Stimulated activated effector memory CD8-positive, alpha-beta T cell treated with anti-CD3 and anti-CD28 coated beads, Interleukin-12 subunit alpha, Interleukin-12 subunit beta, amount 100 ng/mL, for 72 hours (primary cell): ENCODE measurements around the gene ZCCHC4.
A peak's percentile ranks its signal among the peaks of the same experiment; 100 is the strongest.

ENCODE experiments used
- ATAC-seq: fragments of 150-1000 bp; cut with Tn5 transposase; 2 replicates; pipeline ENCODE4 v1.10.0; 2021
- DNase-seq, 2 donors: peaks; one replicate each; pipeline ENCODE4 v3.0.0; 2021 to 2022; ENCODE audit warnings: low spot score in 2 of 2
- H3K27ac Mint-ChIP-seq: one replicate; pipeline ENCODE4 v1.8.0; 2022; ENCODE audit warnings: mild to moderate bottlenecking, mixed read lengths
- H3K36me3 Mint-ChIP-seq: one replicate; pipeline ENCODE4 v1.8.0; 2022; ENCODE audit warnings: mild to moderate bottlenecking, mixed read lengths
- H3K4me1 Mint-ChIP-seq: one replicate; pipeline ENCODE4 v1.8.0; 2022; ENCODE audit warnings: mixed read lengths
- H3K4me3 Mint-ChIP-seq: one replicate; pipeline ENCODE4 v1.8.0; 2022; ENCODE audit warnings: mild to moderate bottlenecking, mixed read lengths
- H3K9me3 Mint-ChIP-seq: one replicate; pipeline ENCODE4 v1.8.0; 2022; ENCODE audit warnings: mixed read lengths

Gene ZCCHC4

GRCh38 chr4:25312496-25313200 is at the start of gene ZCCHC4:
ZCCHC4 (plus strand) TSS chr4:25312774; CDS start chr4:25312810, 36 bp downstream.
- peak; percentile 97 for ATAC-seq
- Mint-ChIP-seq H3K4me3 (peak within 1 kb of the TSS; percentile 99), H3K27ac (peak within 1 kb of the TSS; percentile 98), H3K9me3 (no peaks in the 10 kb centered on the region), H3K4me1 (peaks cover 19% of the 10 kb centered on the region), H3K36me3 (peaks cover 37% of the 10 kb centered on the region)
- peak; percentile 94 to 95 for DNase-seq

DNA sequence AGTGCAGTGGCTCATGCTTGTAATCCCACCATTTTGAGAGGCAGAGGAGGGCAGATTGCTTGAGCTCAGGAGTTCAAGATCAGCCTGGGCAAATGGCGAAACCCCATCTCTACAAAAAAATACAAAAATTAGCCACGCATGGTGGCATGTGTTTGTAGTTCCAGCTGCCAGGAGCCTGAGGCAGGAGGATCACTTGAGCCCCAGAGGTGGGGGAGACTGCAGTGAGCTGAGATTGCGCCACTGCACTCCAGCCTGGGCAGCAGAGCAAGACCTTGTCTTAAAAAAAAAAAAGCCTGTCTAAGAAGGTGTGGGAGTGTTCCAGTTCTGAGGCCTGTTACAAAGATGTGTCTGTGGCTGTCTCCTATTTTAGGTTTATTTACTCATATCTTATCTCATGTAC is 40.7 kb upstream of the ZCCHC4 start:
- H3K36me3 Mint-ChIP-seq = peaks cover 59% of the 10 kb centered on the region
- H3K4me1 Mint-ChIP-seq = no peaks in the 10 kb centered on the region
- no peak overlapping the region for H3K4me3 Mint-ChIP-seq
- no peak overlapping the region for H3K27ac Mint-ChIP-seq
- no peak for ATAC-seq
- H3K9me3 Mint-ChIP-seq = no peaks in the 10 kb centered on the region
- DNase-seq = no peak

GRCh38 chr4:25280210-25280609 is 32.4 kb upstream of the ZCCHC4 start:
- Mint-ChIP-seq H3K9me3 (no peaks in the 10 kb centered on the region), H3K27ac (no peak overlapping the region), H3K4me3 (no peak overlapping the region), H3K4me1 (no peaks in the 10 kb centered on the region), H3K36me3 (peaks cover 35% of the 10 kb centered on the region)
- ATAC-seq (peak; percentile 44), DNase-seq (no peak)

GRCh38 chr4:25283948-25284347 is 28.6 kb upstream of the ZCCHC4 start:
- Mint-ChIP-seq H3K4me3 (no peak overlapping the region), H3K27ac (no peak overlapping the region), H3K36me3 (peaks cover 14% of the 10 kb centered on the region), H3K9me3 (peaks cover 10% of the 10 kb centered on the region), H3K4me1 (no peaks in the 10 kb centered on the region)
- ATAC-seq = no peak
- no peak for DNase-seq

- DNase-seq (no peak), ATAC-seq (no peak)
- Mint-ChIP-seq H3K4me3 (no peak overlapping the region), H3K27ac (no peak overlapping the region), H3K4me1 (no peaks in the 10 kb centered on the region), H3K36me3 (peaks cover 9% of the 10 kb centered on the region), H3K9me3 (peaks cover 10% of the 10 kb centered on the region)
Observed at GRCh38 chr4:25284466-25284865, 28.1 kb upstream of the ZCCHC4 start.

GRCh38 chr4:25290490-25291067 is 22.0 kb upstream of the ZCCHC4 start:
- H3K27ac Mint-ChIP-seq = no peak overlapping the region
- H3K9me3 Mint-ChIP-seq = peaks cover 10% of the 10 kb centered on the region
- ATAC-seq (no peak), DNase-seq (no peak)
- H3K4me1 Mint-ChIP-seq = no peaks in the 10 kb centered on the region
- H3K36me3 Mint-ChIP-seq = no peaks in the 10 kb centered on the region
- no peak overlapping the region for H3K4me3 Mint-ChIP-seq

- no peak overlapping the region for H3K27ac Mint-ChIP-seq
- peaks cover 10% of the 10 kb centered on the region for H3K9me3 Mint-ChIP-seq
- H3K36me3 Mint-ChIP-seq = no peaks in the 10 kb centered on the region
- no peak for ATAC-seq
- no peak overlapping the region for H3K4me3 Mint-ChIP-seq
- H3K4me1 Mint-ChIP-seq = no peaks in the 10 kb centered on the region
- DNase-seq = no peak
Observed at GRCh38 chr4:25291158-25291733, 21.3 kb upstream of the ZCCHC4 start.

DNA sequence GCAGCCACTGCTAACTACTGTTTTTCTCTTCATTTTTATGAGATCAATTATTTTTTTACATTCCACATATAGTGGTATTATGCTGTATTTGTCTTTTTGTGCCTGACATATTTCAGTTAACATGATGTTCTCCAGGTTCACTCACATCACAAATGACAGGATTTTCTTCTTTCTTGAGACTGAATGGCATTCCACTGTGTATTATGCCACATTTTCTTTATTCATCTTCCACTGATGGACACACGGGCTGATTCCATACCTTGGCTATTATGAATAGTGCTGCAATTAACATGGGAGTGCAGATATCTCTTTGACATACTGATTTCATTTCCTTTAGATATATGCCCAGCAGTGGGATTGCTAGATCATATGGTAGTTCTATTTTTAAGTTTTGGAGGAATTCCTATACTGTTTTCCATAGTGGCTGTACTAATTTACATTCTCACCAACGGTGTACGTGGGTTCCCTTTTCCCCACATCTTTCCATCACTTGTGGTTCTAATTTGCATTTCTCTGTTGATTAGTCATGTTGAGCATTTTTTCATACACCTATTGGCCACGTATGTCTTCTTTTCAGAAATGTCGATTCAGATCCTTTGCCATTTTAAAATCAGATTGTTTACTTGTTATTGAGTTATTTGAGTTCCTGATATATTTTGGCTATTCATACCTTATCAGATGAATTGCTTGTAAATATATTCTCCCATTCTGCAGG is 14.9 kb upstream of the ZCCHC4 start:
- Mint-ChIP-seq H3K27ac (no peak overlapping the region), H3K4me1 (no peaks in the 10 kb centered on the region), H3K36me3 (no peaks in the 10 kb centered on the region), H3K9me3 (no peaks in the 10 kb centered on the region), H3K4me3 (no peak overlapping the region)
- ATAC-seq (no peak), DNase-seq (no peak)

- no peak overlapping the region for H3K4me3 Mint-ChIP-seq
- no peaks in the 10 kb centered on the region for H3K4me1 Mint-ChIP-seq
Observed at GRCh38 chr4:25299476-25300203, 12.9 kb upstream of the ZCCHC4 start.

GRCh38 chr4:25301471-25301870 is 11.1 kb upstream of the ZCCHC4 start:
- DNase-seq (no peak), ATAC-seq (no peak)
- Mint-ChIP-seq H3K36me3 (no peaks in the 10 kb centered on the region), H3K4me3 (no peak overlapping the region), H3K9me3 (no peaks in the 10 kb centered on the region), H3K4me1 (no peaks in the 10 kb centered on the region), H3K27ac (no peak overlapping the region)

More at GRCh38 chr4:25299476-25300203, 12.9 kb upstream of the ZCCHC4 start:
- Mint-ChIP-seq H3K27ac (no peak overlapping the region), H3K9me3 (no peaks in the 10 kb centered on the region), H3K36me3 (no peaks in the 10 kb centered on the region)
- no peak for ATAC-seq
- DNase-seq = no peak

GRCh38 chr4:25302626-25303025 is 9.9 kb upstream of the ZCCHC4 start:
- Mint-ChIP-seq H3K9me3 (no peaks in the 10 kb centered on the region), H3K4me3 (no peak overlapping the region), H3K27ac (no peak overlapping the region), H3K36me3 (no peaks in the 10 kb centered on the region), H3K4me1 (no peaks in the 10 kb centered on the region)
- ATAC-seq = no peak
- DNase-seq = no peak

GRCh38 chr4:25303578-25303977 is 9.0 kb upstream of the ZCCHC4 start:
- Mint-ChIP-seq H3K9me3 (no peaks in the 10 kb centered on the region), H3K27ac (no peak overlapping the region), H3K4me3 (no peak overlapping the region), H3K4me1 (no peaks in the 10 kb centered on the region), H3K36me3 (no peaks in the 10 kb centered on the region)
- DNase-seq = no peak
- ATAC-seq = no peak

- no peak overlapping the region for H3K4me3 Mint-ChIP-seq
- no peaks in the 10 kb centered on the region for H3K4me1 Mint-ChIP-seq
- DNase-seq (no peak), ATAC-seq (no peak)
- H3K9me3 Mint-ChIP-seq = no peaks in the 10 kb centered on the region
- H3K36me3 Mint-ChIP-seq = no peaks in the 10 kb centered on the region
- H3K27ac Mint-ChIP-seq = no peak overlapping the region
Observed at GRCh38 chr4:25306518-25307057, 6.0 kb upstream of the ZCCHC4 start.

GRCh38 chr4:25307596-25307995 is 5.0 kb upstream of the ZCCHC4 start:
- peak overlapping the region; percentile 54 for H3K27ac Mint-ChIP-seq
- no peaks in the 10 kb centered on the region for H3K9me3 Mint-ChIP-seq
- DNase-seq = no peak
- ATAC-seq = no peak
- H3K36me3 Mint-ChIP-seq = peaks cover 3% of the 10 kb centered on the region
- H3K4me1 Mint-ChIP-seq = peaks cover 2% of the 10 kb centered on the region
- no peak overlapping the region for H3K4me3 Mint-ChIP-seq

- H3K9me3 Mint-ChIP-seq = no peaks in the 10 kb centered on the region
- peaks cover 6% of the 10 kb centered on the region for H3K4me1 Mint-ChIP-seq
- no peak overlapping the region for H3K4me3 Mint-ChIP-seq
- peak overlapping the region; percentile 54 for H3K27ac Mint-ChIP-seq
- ATAC-seq = no peak
- no peak for DNase-seq
- peaks cover 6% of the 10 kb centered on the region for H3K36me3 Mint-ChIP-seq
Observed at GRCh38 chr4:25308306-25308705, 4.3 kb upstream of the ZCCHC4 start.
